SIG-M5 treated with dmso at 0.1 percent for 504 hours (cell line): ENCODE data around the gene ALK.

Source experiments
- DNase-seq: peaks from one replicate; lab custom pipeline; 2025; ENCODE audit not compliant: unreplicated experiment; lab: John Stamatoyannopoulos, UW

Gene ALK

GRCh38 chr2:29305762-29306161 is 615.6 kb downstream of the ALK start:
- DNase-seq = no peak

DNA sequence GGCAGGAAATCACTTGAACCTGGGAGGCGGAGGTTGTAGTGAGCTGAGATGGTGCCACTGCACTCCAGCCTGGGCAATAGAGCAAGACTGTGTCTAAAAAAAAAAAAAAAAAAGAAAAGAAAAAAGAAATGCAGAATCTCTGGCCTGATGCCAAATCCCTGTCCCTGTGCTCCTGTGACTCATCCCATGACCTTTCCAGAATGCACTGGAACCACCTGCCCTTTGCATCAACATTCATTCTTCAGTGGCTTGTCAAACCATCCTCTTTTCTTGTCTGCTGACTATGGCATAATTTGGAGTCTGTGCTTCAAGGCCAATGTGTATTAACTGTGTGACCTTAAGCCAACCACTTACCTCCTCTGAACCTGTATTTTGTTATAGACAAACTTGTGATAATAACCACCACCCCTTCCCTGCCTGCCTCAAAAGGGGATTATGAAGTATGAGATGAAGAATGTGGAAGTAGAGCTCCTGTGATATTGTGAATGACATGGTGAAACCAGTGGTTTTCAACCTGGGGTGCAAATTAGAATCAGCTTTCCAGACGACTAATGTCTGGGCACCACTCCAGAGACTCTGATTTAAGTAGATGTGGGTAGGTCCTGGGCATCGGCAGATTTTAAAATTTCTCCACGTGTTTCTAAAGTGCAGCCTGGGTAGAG is 616.9 kb downstream of the ALK start:
- DNase-seq = no peak

GRCh38 chr2:29296585-29296984 is 624.8 kb downstream of the ALK start:
- no peak for DNase-seq

GRCh38 chr2:29295845-29296244 is 625.5 kb downstream of the ALK start:
- no peak for DNase-seq

- peak; percentile 3 for DNase-seq
Observed at GRCh38 chr2:29293830-29294438, 627.5 kb downstream of the ALK start.

GRCh38 chr2:29290293-29291047 is 630.9 kb downstream of the ALK start:
- no peak for DNase-seq

DNA sequence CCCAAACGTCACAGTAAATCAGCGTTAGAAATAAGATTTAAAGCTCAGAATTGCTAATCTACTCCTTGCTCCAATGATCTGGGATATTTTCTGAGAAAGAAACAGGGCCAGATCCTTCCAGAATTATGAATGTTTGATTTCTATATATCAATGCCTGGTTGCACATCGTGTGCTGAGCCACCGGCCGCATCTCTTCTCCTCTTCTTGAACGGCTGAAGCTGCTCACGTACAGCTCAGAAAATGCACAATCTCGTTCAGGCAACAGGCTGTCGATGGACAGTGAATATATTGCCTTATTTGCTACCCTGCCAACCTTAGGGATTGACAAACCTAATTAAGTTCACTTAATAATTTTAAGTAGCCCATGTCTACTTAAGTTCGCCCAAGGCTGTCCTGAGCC is 636.7 kb downstream of the ALK start:
- DNase-seq = no peak

- DNase-seq = no peak
Observed at GRCh38 chr2:29281916-29282247, 639.5 kb downstream of the ALK start.

DNA sequence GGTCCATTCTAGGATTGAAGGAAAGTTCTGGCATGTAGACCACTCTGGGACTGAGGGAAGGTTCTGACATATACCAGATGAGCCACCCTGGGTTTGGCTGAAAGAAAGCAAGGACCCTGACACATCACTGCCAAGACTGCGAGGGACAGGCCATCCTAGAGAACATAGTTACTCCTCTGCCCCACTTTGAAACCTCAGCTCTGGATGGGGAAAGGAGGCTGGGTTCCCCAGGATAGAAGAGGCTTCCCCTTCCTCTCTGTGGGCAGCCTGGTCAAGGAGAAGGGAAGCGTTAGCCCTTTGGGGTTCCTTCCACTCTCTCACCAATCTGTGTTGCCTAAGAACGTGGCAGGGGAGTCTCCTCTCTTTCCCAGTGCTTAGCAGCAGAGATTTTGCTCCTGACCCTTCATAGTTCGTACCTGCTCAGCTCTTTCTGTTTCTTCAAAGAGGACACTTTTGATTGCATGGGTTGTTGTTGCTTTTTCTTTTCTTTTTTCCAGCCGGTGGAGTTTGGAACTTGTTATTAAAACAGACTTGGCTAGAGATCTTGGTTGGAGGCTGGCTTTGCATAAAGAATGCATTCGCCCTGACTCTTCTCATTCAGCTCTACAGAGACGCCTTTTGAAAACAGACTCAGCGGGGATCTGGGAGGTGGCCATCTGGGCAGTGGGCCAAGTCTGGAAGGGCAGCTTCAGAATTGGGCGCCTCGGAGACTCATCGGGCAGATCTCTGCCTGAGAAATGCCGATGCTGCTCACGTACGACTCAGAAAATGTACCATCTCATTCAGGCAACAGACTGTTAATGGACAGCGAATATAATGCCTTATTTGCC is 640.1 kb downstream of the ALK start:
- DNase-seq = no peak

DNA sequence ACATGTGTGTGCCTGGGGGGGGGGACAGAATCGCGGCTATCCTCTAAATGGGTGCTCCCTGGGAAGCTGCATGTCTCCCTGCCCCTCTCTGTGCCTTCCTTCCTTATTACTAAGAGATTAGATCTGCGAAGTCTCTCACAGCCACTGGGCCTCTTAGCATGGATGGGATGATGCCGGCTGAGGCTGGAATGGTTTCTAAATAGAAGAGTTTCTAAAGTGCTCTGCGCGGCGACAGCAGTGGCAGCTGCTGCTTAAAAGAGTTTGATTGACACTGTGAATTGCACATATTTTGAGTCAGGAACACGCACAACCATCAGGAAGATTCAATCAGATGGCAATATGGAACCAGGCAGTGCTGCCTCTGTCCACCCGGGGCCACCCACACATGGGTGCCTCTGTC is 642.4 kb downstream of the ALK start:
- no peak for DNase-seq

DNA sequence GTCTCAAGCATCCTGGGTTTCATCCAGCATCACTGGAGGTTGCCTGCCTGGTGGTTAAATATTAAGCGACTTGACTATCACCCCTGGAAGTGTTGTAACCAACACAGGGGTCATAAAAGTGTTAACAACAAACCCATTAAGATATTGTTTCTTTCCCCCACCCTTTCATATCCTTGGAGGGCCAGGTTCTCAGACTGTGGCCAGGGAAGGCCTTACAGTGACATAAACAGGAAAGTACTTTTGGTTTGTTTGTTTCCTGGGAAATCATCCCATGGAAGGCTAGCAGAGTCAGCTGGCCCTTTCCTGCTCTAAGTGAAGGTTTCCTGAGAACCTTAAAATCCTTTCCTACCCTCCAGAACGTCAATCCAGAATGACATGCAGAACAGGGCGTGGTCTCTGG is 645.2 kb downstream of the ALK start:
- DNase-seq = no peak

DNA sequence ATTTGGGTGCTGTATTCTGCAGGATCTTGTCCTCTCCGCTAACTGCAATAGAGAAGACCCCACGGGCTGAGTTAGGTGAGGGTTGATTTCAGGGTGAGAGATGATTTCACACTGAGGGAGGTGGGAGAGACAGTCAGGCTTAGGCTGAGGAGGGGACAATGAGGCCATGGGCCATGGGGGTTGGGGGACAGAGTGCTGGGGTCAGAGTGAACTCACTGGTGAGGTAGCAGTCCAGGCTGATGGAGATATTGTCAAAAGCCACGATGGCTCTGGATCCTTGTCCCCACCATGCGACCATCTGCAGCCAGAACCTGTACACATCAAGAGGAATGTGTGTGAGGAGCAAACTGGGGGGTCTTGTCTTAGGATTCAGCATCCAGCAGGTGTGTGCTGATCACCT is 646.2 kb downstream of the ALK start:
- no peak for DNase-seq

DNA sequence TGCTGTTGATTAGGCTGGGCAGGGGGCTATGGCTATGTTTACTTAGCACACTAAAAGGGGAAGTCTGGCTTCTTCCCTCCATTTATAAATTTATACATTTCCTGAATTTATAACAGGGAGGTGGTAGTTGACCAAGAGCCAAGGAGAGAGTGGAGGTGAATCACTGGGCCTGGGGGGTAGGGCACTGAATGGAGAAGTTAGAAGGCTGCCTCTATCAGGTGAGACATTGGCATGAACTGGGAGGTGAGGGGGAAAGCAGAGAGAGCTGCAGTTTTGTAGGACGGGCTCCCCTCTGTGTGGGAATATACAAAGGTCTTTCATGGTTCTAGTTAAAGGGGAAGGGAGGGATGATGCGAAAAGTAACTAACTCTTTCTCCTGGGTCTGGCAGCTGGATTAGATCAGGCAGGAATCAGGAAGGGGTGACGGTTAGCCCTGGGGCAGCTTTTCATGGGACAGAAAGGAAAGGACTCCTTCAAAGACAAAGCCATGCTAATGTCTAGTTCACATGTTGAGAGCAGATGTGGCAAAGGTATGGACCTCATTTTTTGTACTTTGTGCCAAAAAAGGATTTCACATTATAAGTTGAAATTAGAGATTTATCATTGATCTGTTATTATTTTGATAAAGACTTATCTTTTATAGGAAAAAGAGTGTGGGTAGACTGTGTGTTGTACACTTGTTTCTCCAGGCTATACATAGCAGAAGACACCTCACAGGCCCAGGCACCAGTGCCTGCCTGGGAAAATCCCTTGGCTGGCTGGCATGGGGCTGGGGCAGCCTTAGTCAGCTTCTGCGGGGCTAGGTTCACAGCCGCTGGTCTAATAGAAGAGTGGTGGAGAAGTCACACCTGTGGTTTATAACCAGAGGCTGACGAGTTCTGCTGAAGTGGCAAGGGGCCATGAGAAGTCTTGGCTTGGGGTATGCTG is 647.4 kb downstream of the ALK start:
- no peak for DNase-seq

DNA sequence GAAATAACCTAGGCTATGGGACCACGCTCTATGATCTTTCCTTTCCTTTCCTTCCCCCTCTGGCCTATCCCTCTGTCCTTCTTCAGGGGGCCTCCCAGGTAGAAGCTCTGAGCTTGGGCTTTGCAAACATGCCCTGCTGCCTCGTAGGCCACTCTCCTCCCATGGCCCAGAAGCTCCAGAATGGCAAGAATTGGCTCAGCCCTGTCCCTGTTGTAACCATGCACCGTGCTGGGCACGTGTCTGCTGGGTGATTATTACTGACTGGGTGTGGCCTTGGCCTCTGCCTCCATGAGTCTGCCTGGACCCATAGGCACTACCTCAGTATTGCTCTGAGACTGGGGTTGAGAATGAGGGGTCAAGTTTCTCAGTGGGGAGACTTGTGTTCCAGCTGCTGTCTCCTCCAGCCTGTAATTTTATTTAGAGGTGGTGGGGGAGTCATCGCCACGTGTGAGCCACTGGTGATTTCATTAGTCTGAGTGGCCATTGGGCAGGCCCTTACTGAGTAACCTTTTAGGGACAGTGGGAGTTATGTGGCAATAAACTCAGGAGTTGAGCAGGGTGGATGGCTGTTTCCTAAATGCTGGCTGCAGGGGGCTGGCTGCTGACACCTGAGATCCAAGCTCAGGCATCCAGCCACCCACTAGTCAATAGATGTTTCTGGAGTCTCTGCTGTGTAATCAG is 648.2 kb downstream of the ALK start:
- DNase-seq = no peak

- DNase-seq = no peak
Observed at GRCh38 chr2:29272311-29272710, 649.1 kb downstream of the ALK start.

DNA sequence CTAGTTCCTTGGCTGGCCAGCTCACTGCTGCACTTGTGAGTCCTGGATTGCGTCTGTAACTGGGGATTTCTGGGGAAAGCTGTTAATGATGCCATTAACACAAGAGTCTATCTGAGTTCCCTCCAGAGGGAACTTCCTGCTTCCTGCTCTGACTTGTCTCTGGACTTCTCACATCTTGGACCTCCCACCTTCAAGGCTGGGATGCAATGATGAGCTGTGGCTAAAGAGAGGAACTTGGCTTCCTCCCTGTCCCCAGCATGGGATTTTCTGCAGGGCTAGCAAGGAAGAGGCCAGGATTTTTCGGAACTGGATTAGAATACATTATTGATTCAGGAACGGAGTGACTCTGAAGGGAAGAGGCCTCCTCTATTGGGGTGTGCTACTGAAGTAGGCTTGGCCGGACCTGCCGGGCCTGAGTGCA is 650.7 kb downstream of the ALK start:
- DNase-seq = no peak

- no peak for DNase-seq
Observed at GRCh38 chr2:29269765-29270109, 651.6 kb downstream of the ALK start.

DNA sequence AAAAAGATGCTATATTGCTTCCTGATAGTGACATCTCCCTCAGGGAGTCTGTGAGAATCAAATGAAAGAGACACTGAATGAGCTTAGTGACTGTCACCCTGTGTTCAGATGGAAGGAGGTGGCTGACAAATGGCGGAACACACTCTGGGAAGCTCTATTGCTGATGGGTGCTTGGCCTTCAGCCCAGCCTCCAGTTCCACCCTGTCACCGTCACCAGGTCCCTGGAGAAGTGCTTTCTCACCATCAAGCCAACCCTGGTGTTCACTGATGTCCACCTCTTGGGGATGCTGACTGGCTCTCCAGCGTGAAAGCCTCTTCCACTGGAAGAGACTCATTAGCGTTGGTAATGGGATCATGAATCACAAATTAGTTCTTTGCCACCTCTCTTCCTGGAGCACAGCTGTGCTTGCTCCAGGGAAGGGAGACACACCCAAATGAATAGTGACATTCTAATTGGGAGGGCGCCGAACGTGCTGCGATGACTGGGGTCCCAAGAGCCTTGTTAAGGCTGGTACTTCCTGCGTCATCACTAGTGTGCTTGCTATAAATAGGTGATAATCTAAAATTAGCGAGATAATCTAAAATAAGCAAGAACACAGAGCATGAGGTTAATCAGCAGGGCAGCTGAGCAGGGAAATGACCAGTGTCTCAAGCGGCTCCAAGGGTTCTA is 652.2 kb downstream of the ALK start:
- DNase-seq = no peak

DNA sequence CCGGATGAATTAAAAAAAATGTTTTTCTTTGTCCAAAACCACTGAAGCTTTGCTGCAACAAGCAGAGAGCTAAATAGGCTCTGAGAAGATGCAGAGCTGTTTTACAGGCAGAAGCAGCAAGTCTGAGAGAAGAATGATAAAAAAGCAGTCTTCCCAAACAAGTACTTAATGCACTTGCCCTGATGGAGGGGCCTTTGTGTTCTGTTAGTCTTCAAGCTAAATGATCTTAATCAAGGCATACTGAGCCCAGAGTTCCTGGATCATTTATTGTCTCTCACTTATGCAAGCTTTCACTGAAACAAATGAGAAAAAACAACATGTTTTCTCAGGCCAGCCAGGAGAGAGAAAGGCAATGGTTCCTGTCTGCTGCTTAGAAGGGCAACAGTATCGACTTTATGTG is 653.7 kb downstream of the ALK start:
- no peak for DNase-seq

- no peak for DNase-seq
Observed at GRCh38 chr2:29263886-29264285, 657.5 kb downstream of the ALK start.
